ENCODE data around the gene TMEM63B. TPM values are rescaled to one million over a fixed set of nuclear protein-coding genes. Genes with fewer than 3 reads are reported as not detected.

The TMEM63B gene
- total and polyA plus RNA-seq, 2 of the 8 experiments (the other 6 are each of a cell fraction or from before 2014, with no cell fraction given), result 61.1 to 96.8 TPM

DNA sequence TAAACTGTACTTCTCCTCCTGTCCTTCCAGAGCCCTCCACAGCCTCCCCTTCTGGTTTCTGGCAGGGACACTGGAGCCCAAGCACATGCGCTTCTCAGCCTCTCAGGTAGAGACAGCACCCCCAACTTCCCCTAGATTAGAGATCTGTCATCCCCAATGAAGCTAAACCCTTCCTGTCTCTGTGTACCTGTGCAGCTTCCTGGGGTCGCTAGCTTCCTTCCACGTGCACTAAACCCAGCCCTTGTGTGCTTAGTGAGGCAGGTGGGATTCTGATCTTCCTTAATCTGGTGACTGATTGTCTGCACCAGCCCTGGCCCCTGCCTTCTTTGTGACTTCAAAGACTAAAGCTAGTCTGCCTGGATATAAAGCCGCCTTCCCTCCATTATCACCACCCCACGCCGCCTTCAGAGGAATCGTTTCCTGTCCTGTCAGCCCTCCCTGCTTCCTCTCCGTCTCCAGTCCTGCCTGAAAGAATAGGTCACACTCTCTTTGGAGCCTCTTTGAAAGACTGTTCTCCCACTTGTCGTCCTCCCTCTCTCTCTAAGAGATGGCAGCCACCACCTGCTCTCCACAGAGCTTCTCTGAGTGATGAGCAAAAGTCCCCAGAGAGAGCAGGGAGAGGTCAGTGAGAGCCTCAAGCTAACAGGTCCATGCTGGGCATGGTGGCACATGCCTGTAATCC, 58.7 kb downstream of the TMEM63B start:
- Histone ChIP-seq H2BK20ac (ENCODE audit: low read length) (peak overlapping the region; percentile 55), H3K4ac (replicated peaks; ENCODE audit: insufficient read length, low read depth, low read length) (peak overlapping the region; percentile 19), H2BK15ac (ENCODE audit: low read length) (peak overlapping the region; percentile 90), H3K23ac (ENCODE audit: insufficient read length) (no peak overlapping the region), H2AFZ (ENCODE audit: low read length) (peak overlapping the region; percentile 83; the same call in 1 of the 2 replicates), H3K79me1 (ENCODE audit: low read depth, low read length) (no peaks in the 10 kb centered on the region), H2AK5ac (ENCODE audit: low read depth, low read length) (no peak overlapping the region), H3K36me3 (ENCODE audit: control insufficient read depth in 2 of 4, insufficient read depth in 4 of 4, low read length in 3 of 4) (no peaks in the 10 kb centered on the region), H3K4me2 (ENCODE audit: insufficient read depth in 1 of 2, low read depth in 2 of 2, low read length in 2 of 2) (no peak overlapping the region), H3K27ac (ENCODE audit: low read depth, low read length) (no peak overlapping the region), H3K4me1 (replicated peaks in 1 of 4; ENCODE audit: control insufficient read depth in 3 of 4, insufficient read depth in 4 of 4, low read length in 3 of 4) (peaks cover 2 to 10% (median 5%) of the 10 kb centered on the region in 4 experiments; a peak in 6 of 7 replicates), H2BK120ac (replicated peaks; ENCODE audit: low read depth, low read length) (no peak overlapping the region), H3K27me3 (replicated peaks in 1 of 4; ENCODE audit: control insufficient read depth in 3 of 4, extremely low read depth in 1 of 4, insufficient read depth in 3 of 4, low read length in 3 of 4) (no peaks in the 10 kb centered on the region), H3K79me2 (ENCODE audit: control insufficient read depth in 1 of 2, insufficient read depth in 2 of 2, low read length in 2 of 2) (no peaks in the 10 kb centered on the region), H3K14ac (ENCODE audit: insufficient read length) (no peak overlapping the region), H3K9me3 (ENCODE audit: insufficient read depth in 2 of 2, low read depth in 1 of 2, low read length in 1 of 2) (no peaks in the 10 kb centered on the region), H2BK12ac (ENCODE audit: low read depth, low read length) (peak overlapping the region; percentile 94), H4K8ac (ENCODE audit: extremely low read depth, insufficient read depth, low read length) (no peak overlapping the region), H3K18ac (ENCODE audit: extremely low read depth, low read length) (peak overlapping the region; percentile 42), H3K4me3 (ENCODE audit: extremely low read depth in 1 of 4, insufficient read depth in 2 of 4, low read depth in 3 of 4, low read length in 4 of 4) (no peak overlapping the region), H4K5ac (ENCODE audit: insufficient read length, low read depth, low read length) (no peak overlapping the region), H4K91ac (replicated peaks; ENCODE audit: insufficient read length, low read length) (peak overlapping the region; percentile 69), H3K56ac (replicated peaks; ENCODE audit: insufficient read length, low read depth, low read length) (no peak overlapping the region), H3K23me2 (ENCODE audit: low read depth, low read length) (peaks cover 10% of the 10 kb centered on the region; the same call in 1 of the 2 replicates), H4K20me1 (replicated peaks in 1 of 2; ENCODE audit: control insufficient read depth in 1 of 2, insufficient read depth in 2 of 2, low read length in 2 of 2) (no peaks in the 10 kb centered on the region), H2BK5ac (ENCODE audit: low read depth, low read length) (peak overlapping the region; percentile 55; the same call in 1 of the 2 replicates), H3K9ac (replicated peaks in 1 of 4; ENCODE audit: extremely low read depth in 1 of 4, low read depth in 3 of 4, low read length in 3 of 4) (no peak overlapping the region)
- no peak for FAIRE-seq
- CTCF ChIA-PET (ENCODE audit: partially characterized antibody), result interaction anchor here (0.6 to 7.6 kb wide), 17 partner anchors 14 to 533 kb away, joined by 3 to 41 read pairs (median 4); partner anchors contain the start of gene MYMX
- POLR2A ChIA-PET (ENCODE audit: partially characterized antibody), result interaction anchor here (1.0 to 3.6 kb wide), 9 partner anchors 14 to 70 kb away, joined by 3 to 25 read pairs (median 7); partner anchors contain the start of genes HSP90AB1 and MYMX
- DNase-seq (ENCODE audit: low read depth in 1 of 2, low spot score in 2 of 2), result no peak
- 73% methylated on average over 9 of the region's 9 CpGs; no CpG with 5 or more reads in 1 of the 2 experiments for WGBS, 2 experiments (ENCODE audit: extremely low coverage in 1 of 2, insufficient coverage in 1 of 2, insufficient read length in 1 of 2, insufficient replicate concordance in 2 of 2, low coverage in 1 of 2, low lambda C conversion rate in 2 of 2, missing lambda C conversion rate in 1 of 2)
- no peak for TF ChIP-seq HDAC2 (IDR thresholded peaks at IDR 0.05; ENCODE audit: borderline replicate concordance in 1 of 2, low read depth in 2 of 2, low read length in 2 of 2)
- TF ChIP-seq POLR2A (IDR thresholded peaks at IDR 0.05; ENCODE audit: control extremely low read depth in 1 of 2, low read depth in 2 of 2, low read length in 2 of 2), result no peak
- TF ChIP-seq KDM5A (IDR thresholded peaks at IDR 0.05; ENCODE audit: low read length), result no peak

Measured in H1 (cell line).